Activated naive CD4-positive, alpha-beta T cell treated with anti-CD3 and anti-CD28 coated beads for 36 hours (primary cell): ENCODE measurements around the gene NFE2L2. TPM values are rescaled to one million over a fixed set of nuclear protein-coding genes. Genes with fewer than 3 reads are reported as not detected.
"Not testable (repeated sequence)": the region's sequence is repeated elsewhere in the genome, so short reads cannot be mapped to it uniquely, and the experiment has no call there.

Experiments used
- CTCF ChIA-PET: fragments of 350-600 bp; sonication (Branson Sonifier 250); formaldehyde crosslinking; loops from one replicate; lab custom pipeline; 2021; ENCODE audit warnings: antibody characterized with exemption; lab: Charles Lee
- DNase-seq: peaks from one replicate; pipeline ENCODE4 v3.0.0-alpha.2; 2020
- H3K27ac Mint-ChIP-seq: one replicate; pipeline ENCODE4 v1.8.0; 2021; ENCODE audit warnings: mild to moderate bottlenecking, mixed read lengths
- H3K27me3 Mint-ChIP-seq: one replicate; pipeline ENCODE4 v1.8.0; 2021; ENCODE audit warnings: low read depth, mixed read lengths
- H3K36me3 Mint-ChIP-seq: one replicate; pipeline ENCODE4 v1.8.0; 2021; ENCODE audit warnings: low read depth, mixed read lengths
- H3K4me1 Mint-ChIP-seq: one replicate; pipeline ENCODE4 v1.8.0; 2021; ENCODE audit warnings: low read depth, mixed read lengths
- H3K4me3 Mint-ChIP-seq: one replicate; pipeline ENCODE4 v1.8.0; 2021; ENCODE audit warnings: mild to moderate bottlenecking, moderate library complexity, mixed read lengths
- H3K9me3 Mint-ChIP-seq: one replicate; pipeline ENCODE4 v1.8.0; 2021; ENCODE audit warnings: mixed read lengths
- intact Hi-C: fragments of 100-400 bp; cut with micrococcal nuclease; formaldehyde crosslinking; loops from one replicate; pipeline ENCODE4 v1.15.1; 2023
- total RNA-seq, 2 experiments: library from RNA; stranded (reverse); gene quantifications; one replicate each; pipeline ENCODE4 v1.2.3, GENCODE V29; 2021

Gene NFE2L2
- 10 to 100 TPM; 63.8 to 66.9 TPM for total RNA-seq

DNA sequence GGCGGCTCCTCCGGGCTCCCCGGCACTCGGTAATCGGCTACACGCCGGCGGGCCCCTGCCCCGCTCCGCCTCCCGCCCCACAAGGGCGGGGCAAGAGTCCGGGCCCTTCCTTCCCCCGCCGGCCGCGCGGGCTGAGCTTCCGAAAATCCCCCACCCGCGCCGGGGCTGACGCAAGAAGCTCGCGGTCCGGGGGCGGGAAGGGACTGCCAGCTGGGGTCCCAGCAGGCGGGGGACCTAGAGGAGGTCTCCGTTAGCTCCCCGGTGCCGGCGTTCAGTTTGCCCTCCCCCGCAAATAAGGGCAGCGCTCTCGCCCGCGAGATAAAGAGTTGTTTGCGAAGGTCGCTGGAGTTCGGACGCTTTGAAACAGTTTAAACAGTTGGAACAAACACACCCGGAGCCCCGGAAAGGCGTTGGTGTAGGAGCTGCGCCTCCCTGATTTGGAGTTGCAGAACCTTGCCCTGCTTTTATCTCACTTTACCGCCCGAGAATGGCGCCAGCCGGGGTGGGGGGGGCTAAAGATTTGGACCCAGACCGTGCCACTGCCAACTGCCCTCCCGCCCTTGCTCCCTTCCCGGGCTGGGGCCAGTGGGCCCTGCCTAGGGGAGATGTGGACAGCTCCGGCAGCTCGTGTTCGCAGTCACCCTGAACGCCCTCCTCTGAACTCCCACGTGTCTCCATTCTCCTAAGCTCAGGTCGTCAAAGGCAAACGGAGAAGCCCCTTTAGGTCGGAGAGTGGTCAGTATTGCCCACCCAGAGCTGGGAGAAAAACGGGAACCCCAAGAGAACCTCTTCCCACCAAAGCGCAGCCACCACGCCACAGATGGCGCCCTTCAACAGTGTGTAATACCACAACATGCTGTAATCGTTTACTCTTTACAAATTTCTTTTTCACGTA, at the start of gene NFE2L2:
TSS of gene NFE2L2 (minus strand) at position 35 of the 895 bp plus-strand sequence. CDS start 151 bp downstream, outside the sequence.
- peaks cover 47% of the 10 kb centered on the region for H3K4me1 Mint-ChIP-seq
- CTCF ChIA-PET = interaction anchor here (0.6 to 4.4 kb wide), 24 partner anchors 9 to 149 kb away, joined by 3 to 67 read pairs (median 4); no protein-coding TSS in a partner anchor
- no peaks in the 10 kb centered on the region for H3K27me3 Mint-ChIP-seq
- no peaks in the 10 kb centered on the region for H3K9me3 Mint-ChIP-seq
- intact Hi-C loops = loop anchor here (1.0 to 2.0 kb wide), 5 partner anchors 25 to 354 kb away; partner anchors contain the start of genes AGPS and HNRNPA3
- peak within 1 kb of the TSS; percentile 99 for H3K27ac Mint-ChIP-seq
- peak; percentile 95 for DNase-seq
- peak within 1 kb of the TSS; percentile 92 for H3K4me3 Mint-ChIP-seq
- peaks cover 23% of the 10 kb centered on the region for H3K36me3 Mint-ChIP-seq

DNA sequence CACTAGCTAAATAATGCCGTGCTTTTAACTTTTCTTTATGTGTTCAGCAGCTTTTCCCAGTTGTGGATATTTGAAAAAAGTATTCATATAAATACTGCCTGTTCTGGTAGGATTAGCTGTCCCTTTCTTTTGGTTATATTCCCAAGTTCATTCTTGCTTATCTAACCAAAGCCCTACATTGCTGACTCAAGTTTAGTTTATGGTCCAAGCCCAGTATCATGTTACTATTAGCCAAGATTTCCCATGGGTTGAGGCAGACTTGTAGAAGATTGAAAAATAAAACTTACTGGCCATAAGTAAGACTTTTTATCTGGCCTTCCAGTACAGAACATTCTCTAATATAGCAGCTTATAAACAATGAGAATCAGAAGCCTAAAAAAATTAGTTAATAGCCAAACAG, 49.7 kb upstream of the NFE2L2 start:
- Mint-ChIP-seq H3K4me3 (no peak overlapping the region), H3K9me3 (peaks cover 3% of the 10 kb centered on the region), H3K4me1 (peaks cover 17% of the 10 kb centered on the region), H3K27me3 (no peaks in the 10 kb centered on the region), H3K27ac (no peak overlapping the region), H3K36me3 (peaks cover 2% of the 10 kb centered on the region)
- no peak for DNase-seq
- intact Hi-C loops = no loop called here
- CTCF ChIA-PET = interaction anchor here (1.5 to 2.5 kb wide), 4 partner anchors 10 to 150 kb away, joined by 4 to 6 read pairs (median 5); no protein-coding TSS in a partner anchor

DNA sequence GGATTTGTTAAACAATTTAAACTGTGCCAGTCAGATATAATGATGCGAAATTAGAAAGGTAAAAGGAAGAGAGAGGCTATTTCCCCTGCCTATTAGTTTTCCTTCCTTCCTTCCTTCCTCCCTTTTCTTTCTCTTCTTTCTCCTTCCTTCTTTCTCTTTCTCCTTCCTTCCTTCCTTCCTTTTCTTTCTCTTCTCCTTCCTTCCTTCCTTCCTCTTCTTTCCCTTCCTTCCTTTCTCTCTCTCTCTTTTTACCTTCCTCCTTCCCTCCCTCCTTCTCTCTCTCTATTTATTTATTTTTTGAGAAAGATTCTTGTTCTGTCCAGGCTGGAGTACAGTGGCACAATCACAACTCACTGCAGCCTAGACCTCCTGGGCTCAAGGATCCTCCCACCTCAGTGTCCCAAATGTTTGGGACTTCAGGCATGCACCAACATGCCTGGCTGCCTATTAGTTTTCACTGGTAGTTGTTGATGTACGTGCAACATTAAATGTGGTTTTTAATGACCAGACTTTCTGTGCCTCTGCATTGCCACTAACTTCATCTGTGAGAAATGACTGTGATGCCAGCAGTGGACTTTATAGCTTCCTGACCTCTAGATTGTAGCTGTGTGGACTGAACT, 48.7 kb upstream of the NFE2L2 start:
- intact Hi-C loops = no loop called here
- Mint-ChIP-seq H3K27me3 (no peaks in the 10 kb centered on the region), H3K4me1 (peaks cover 21% of the 10 kb centered on the region), H3K27ac (no peak overlapping the region), H3K4me3 (no peak overlapping the region), H3K9me3 (peaks cover 3% of the 10 kb centered on the region), H3K36me3 (peaks cover 2% of the 10 kb centered on the region)
- CTCF ChIA-PET = interaction anchor here (1.5 to 2.2 kb wide), 3 partner anchors 9 to 103 kb away, joined by 4 to 6 read pairs (median 4); no protein-coding TSS in a partner anchor
- no peak for DNase-seq

DNA sequence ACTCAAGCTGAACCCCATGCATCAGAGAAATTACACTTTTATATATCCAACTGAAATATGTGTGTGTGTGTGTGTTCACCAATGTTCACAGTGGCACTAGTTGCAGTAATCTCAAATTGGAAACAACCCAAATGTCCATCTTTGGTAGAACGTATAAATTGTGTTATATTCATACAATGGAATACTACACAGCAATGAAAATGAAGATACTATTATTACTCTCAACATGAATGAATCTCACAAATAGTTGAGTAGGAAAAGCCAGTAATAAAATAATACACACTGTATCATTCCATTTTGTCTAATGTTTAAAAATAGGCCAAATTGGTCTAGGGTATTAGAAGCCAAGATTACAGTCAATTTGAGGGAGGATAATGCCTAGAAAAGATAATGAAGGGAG, 48.0 kb upstream of the NFE2L2 start:
- Mint-ChIP-seq H3K27ac (no peak overlapping the region), H3K36me3 (peaks cover 2% of the 10 kb centered on the region), H3K9me3 (peaks cover 3% of the 10 kb centered on the region), H3K4me3 (no peak overlapping the region), H3K27me3 (no peaks in the 10 kb centered on the region), H3K4me1 (peaks cover 25% of the 10 kb centered on the region)
- CTCF ChIA-PET = interaction anchor here (2.2 kb wide), 1 partner anchor 104 kb away, joined by 6 read pairs; no protein-coding TSS in a partner anchor
- no peak for DNase-seq
- intact Hi-C loops = no loop called here

DNA sequence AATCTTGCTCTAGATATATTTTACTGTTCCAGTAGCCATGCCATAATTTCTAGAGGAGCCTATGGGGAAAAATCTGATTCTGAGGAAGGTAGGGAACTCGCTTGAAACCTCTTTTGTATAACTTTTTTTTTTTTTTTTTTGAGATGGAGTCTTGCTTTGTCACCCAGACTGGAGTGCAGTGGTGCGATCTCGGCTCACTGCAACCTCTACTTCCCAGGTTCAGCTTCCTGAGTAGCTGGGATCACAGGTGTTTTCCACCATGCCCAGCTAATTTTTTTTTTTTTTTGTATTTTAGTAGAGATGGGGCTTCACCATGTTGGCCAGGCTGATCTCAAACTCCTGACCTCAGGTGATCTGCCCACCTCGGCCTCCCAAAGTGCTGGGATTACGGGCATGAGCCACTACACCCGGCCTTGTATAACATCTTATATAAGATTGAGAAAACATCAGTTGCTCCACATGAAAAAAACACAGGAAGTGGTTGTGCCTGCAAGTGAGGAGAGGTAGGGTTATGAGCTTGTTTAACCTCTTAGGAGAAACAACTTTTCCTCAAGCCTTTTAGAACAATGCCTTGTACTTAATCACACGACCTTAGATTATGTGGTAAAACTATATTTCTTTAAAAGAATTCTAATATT, 45.3 kb upstream of the NFE2L2 start:
- peak overlapping the region; percentile 27 for H3K27ac Mint-ChIP-seq
- H3K9me3 Mint-ChIP-seq, H3K4me3 Mint-ChIP-seq, H3K27me3 Mint-ChIP-seq, intact Hi-C loops, H3K36me3 Mint-ChIP-seq: not testable (repeated sequence)
- peak; percentile 14 for DNase-seq
- CTCF ChIA-PET = interaction anchor here (0.6 to 1.6 kb wide), 5 partner anchors 13 to 391 kb away, joined by 3 to 11 read pairs (median 3); partner anchors contain the start of gene NFE2L2
- H3K4me1 Mint-ChIP-seq = peaks cover 31% of the 10 kb centered on the region

DNA sequence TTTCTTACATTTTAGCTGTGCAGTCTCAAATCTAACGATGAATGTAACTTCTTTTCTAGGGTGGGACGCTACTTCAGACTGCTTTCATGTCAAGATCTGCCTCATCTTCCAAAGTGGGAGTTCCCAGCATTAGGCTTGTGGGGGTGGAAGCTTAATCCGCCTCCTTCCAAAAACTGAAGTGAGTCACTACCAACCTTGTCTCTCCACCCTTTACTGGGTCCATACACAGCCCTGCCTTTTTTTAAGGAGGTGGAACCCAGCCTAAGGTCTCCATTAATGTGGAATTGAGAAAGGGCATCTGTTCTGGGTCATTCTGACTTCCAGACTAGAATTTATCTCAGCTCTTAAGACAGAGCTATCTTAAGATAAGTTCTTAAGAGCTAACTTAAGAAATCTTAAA, 42.0 kb upstream of the NFE2L2 start:
- Mint-ChIP-seq H3K9me3 (peaks cover 1% of the 10 kb centered on the region), H3K4me3 (no peak overlapping the region), H3K27me3 (no peaks in the 10 kb centered on the region), H3K27ac (no peak overlapping the region), H3K4me1 (peaks cover 28% of the 10 kb centered on the region), H3K36me3 (peaks cover 2% of the 10 kb centered on the region)
- no peak for DNase-seq
- CTCF ChIA-PET = interaction anchor here (1.5 kb wide), 1 partner anchor 142 kb away, joined by 3 read pairs; no protein-coding TSS in a partner anchor
- intact Hi-C loops = no loop called here

DNA sequence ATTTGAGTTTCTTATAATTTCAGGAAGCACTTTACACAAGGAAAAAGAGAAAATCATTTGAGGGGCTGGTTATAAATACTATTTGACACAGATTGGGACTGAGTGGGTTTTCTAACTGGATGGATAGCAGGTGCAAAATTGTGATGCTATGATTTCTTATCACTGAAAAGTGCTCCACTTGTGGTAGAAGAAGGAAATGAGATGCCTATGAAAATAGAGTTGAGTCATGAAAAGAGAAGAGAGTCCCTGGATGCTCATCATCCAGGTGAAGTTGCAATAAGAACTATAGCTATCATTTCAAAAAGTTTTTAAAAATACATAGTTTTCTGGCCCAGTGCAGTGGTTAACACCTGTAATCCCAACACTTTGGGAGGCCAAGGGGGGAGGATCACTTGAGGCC, 39.4 kb upstream of the NFE2L2 start:
- no peak overlapping the region for H3K4me3 Mint-ChIP-seq
- peaks cover 11% of the 10 kb centered on the region for H3K4me1 Mint-ChIP-seq
- no peak overlapping the region for H3K27ac Mint-ChIP-seq
- no peak for DNase-seq
- no peaks in the 10 kb centered on the region for H3K27me3 Mint-ChIP-seq
- intact Hi-C loops = no loop called here
- H3K36me3 Mint-ChIP-seq = no peaks in the 10 kb centered on the region
- no peaks in the 10 kb centered on the region for H3K9me3 Mint-ChIP-seq
- CTCF ChIA-PET = interaction anchor here (1.0 to 1.5 kb wide), 5 partner anchors 8 to 142 kb away, joined by 3 to 7 read pairs (median 5); no protein-coding TSS in a partner anchor

DNA sequence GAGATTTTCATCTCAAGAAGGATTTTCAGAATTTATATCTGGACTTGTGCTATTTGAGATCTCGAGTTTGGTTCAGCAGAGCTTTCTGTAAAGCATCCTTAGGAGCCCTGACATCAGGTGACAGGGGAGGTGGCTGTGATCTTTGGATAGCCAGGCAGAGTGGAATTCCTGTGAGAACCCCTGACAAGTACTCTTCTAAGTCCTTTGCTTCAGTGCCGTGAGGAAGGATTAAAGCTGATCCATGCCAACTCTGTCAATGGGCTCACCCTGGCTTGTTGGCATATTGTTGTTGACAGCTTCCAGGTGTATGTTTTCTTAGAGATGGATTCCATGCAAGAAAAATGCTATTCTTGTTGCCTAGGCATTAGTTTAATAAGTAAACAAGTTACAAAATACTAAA, 38.0 kb upstream of the NFE2L2 start:
- H3K27me3 Mint-ChIP-seq = no peaks in the 10 kb centered on the region
- CTCF ChIA-PET = no interaction called here

DNA sequence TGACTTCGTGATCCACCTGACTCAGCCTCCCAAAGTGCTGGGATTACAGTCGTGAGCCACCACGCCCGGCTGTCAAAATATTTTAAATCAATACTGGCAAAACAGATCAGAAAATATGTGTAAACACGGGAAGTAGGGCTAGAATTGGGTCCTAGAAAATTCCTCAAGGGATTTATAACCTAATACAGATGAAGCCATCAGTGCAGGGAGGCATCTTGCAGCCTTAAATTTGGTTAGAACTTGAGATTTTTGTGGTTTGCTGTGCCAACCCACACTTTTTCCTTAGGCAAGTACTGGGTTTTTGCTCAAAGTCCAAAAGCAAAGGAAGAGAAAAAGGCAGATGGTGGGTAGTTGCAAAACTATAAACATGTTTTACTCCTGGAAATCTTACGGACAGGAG, 33.7 kb upstream of the NFE2L2 start:
- Mint-ChIP-seq H3K36me3 (no peaks in the 10 kb centered on the region), H3K4me3 (no peak overlapping the region), H3K27me3 (no peaks in the 10 kb centered on the region), H3K27ac (no peak overlapping the region), H3K9me3 (no peaks in the 10 kb centered on the region), H3K4me1 (peaks cover 8% of the 10 kb centered on the region)
- DNase-seq = no peak
- intact Hi-C loops = no loop called here
- CTCF ChIA-PET = interaction anchor here (0.6 to 1.0 kb wide), 2 partner anchors 37 to 134 kb away, joined by 3 read pairs; no protein-coding TSS in a partner anchor

More for the DNA sequence above, 38.0 kb upstream of the NFE2L2 start:
- Mint-ChIP-seq H3K9me3 (no peaks in the 10 kb centered on the region), H3K36me3 (no peaks in the 10 kb centered on the region), H3K27ac (no peak overlapping the region), H3K4me1 (peaks cover 5% of the 10 kb centered on the region), H3K4me3 (no peak overlapping the region)
- DNase-seq = no peak
- intact Hi-C loops = no loop called here

DNA sequence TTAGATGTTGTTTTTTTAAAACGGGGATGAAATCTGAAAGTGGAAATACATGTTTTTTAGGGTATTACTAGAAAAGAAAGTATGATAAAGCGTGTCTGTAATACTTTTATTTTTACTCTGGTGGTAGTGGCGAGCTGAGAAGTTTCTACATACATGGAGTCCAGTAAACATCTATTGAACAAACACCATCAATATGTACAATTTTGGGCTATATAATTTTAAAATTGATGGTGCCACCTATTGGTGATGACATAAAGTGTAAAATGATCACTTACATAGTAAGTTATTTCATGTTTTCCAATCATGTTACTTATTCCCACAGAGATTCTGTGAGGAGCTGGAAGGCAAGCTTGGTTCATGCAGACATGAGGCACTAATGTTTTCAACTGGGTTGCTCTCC, 31.5 kb upstream of the NFE2L2 start:
- intact Hi-C loops = loop anchor here (1.0 kb wide), 4 partner anchors 33 to 132 kb away; no protein-coding TSS in a partner anchor
- H3K27me3 Mint-ChIP-seq = no peaks in the 10 kb centered on the region
- H3K4me3 Mint-ChIP-seq = no peak overlapping the region
- DNase-seq = no peak
- H3K4me1 Mint-ChIP-seq = peaks cover 17% of the 10 kb centered on the region
- no peaks in the 10 kb centered on the region for H3K9me3 Mint-ChIP-seq
- no peaks in the 10 kb centered on the region for H3K36me3 Mint-ChIP-seq
- no peak overlapping the region for H3K27ac Mint-ChIP-seq
- CTCF ChIA-PET = interaction anchor here (0.6 to 6.0 kb wide), 22 partner anchors 9 to 992 kb away, joined by 3 to 73 read pairs (median 4); partner anchors contain the start of gene NFE2L2

DNA sequence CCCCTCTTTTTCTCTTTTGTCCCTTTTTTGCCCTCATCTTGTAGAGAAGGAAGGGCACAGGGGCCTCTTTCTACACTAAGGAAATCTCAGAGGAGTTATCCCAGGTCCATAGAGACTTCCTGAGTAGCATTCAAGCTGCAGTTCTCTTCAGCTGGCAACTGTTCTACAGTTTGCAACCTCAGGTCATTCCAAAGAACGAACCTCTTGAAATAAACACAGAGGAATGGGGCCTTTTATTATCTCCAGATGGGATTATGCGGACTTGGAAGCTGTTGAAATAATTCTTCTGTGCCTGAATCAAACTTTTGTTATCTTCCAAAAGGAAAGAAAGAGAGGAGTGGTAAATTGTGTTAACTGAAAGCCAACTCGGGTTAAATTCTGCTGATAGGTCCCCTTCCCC, 31.0 kb upstream of the NFE2L2 start:
- Mint-ChIP-seq H3K9me3 (no peaks in the 10 kb centered on the region), H3K4me3 (no peak overlapping the region), H3K4me1 (peaks cover 20% of the 10 kb centered on the region), H3K36me3 (no peaks in the 10 kb centered on the region), H3K27me3 (no peaks in the 10 kb centered on the region), H3K27ac (no peak overlapping the region)
- no peak for DNase-seq
- intact Hi-C loops = no loop called here
- CTCF ChIA-PET = interaction anchor here (0.7 to 6.0 kb wide), 15 partner anchors 9 to 543 kb away, joined by 3 to 73 read pairs (median 6); partner anchors contain the start of gene NFE2L2
